D721Med (cell line): Measurements from ENCODE around the gene INF2.

Experiments
- DNase-seq: peaks from one replicate; pipeline ENCODE4 v3.0.0; 2011; ENCODE audit warnings: low spot score; ENCODE audit not compliant: insufficient read length
- FAIRE-seq: peaks from 2 replicates; lab custom pipeline; 2011; peaks lifted over from hg19 to GRCh38; lab: Jason Lieb, UNC
- CTCF ChIP-seq: IDR thresholded peaks from 2 replicates; pipeline ENCODE4 v1.5.1; 2012; ENCODE audit warnings: mild to moderate bottlenecking, control low read depth; ENCODE audit not compliant: insufficient read depth; ENCODE audit errors: missing control alignments

INF2 gene

GRCh38 chr14:104702106-104702505 is 12.7 kb downstream of the INF2 start:
- peak; percentile 62 for DNase-seq
- TF ChIP-seq CTCF, result no peak
- FAIRE-seq, result no peak

- DNase-seq (no peak), FAIRE-seq (no peak)
- no peak for TF ChIP-seq CTCF
Measured at GRCh38 chr14:104702673-104703072, 13.3 kb downstream of the INF2 start.

GRCh38 chr14:104703269-104703668 is 13.9 kb downstream of the INF2 start:
- FAIRE-seq, result no peak

GRCh38 chr14:104704252-104704651 is 14.8 kb downstream of the INF2 start:
- no peak for TF ChIP-seq CTCF
- FAIRE-seq (no peak), DNase-seq (no peak)

More at GRCh38 chr14:104703269-104703668, 13.9 kb downstream of the INF2 start:
- no peak for TF ChIP-seq CTCF
- DNase-seq, result no peak

- DNase-seq (no peak), FAIRE-seq (no peak)
- no peak for TF ChIP-seq CTCF
Measured at GRCh38 chr14:104705340-104706047, 16.1 kb downstream of the INF2 start.

GRCh38 chr14:104706733-104707607 is 17.6 kb downstream of the INF2 start:
- FAIRE-seq, result no peak
- DNase-seq, result no peak
- TF ChIP-seq CTCF, result no peak
